LNCAP (cell line): Measurements from ENCODE around the gene EXOC2.

ENCODE experiments used
- CTCF ChIP-seq: fragments of 450-650 bp; IDR thresholded peaks from 2 replicates; pipeline ENCODE4 v1.5.1; 2017; ENCODE audit warnings: mild to moderate bottlenecking

Gene EXOC2

GRCh38 chr6:656460-657252 lies 36.3 kb downstream of the EXOC2 start, which contains the start of gene HUS1B:
Gene HUS1B (minus strand): TSS chr6:657100. CDS start chr6:656944, 156 bp downstream.
- no peak for TF ChIP-seq CTCF

GRCh38 chr6:654136-654535 lies 38.8 kb downstream of the EXOC2 start:
- TF ChIP-seq CTCF = no peak

GRCh38 chr6:652865-653264 lies 40.1 kb downstream of the EXOC2 start:
- TF ChIP-seq CTCF = no peak

- no peak for TF ChIP-seq CTCF
These were observed 42.8 kb downstream of the EXOC2 start for GRCh38 chr6:650098-650497.

GRCh38 chr6:642805-643204 lies 50.1 kb downstream of the EXOC2 start:
- TF ChIP-seq CTCF = no peak

- TF ChIP-seq CTCF = no peak
These were observed 51.5 kb downstream of the EXOC2 start for GRCh38 chr6:641225-641985.

GRCh38 chr6:636488-636887 lies 56.5 kb downstream of the EXOC2 start:
- no peak for TF ChIP-seq CTCF
